Endothelial cell of umbilical vein (primary cell): ENCODE measurements around the gene COL20A1. TPM values are rescaled to one million over a fixed set of nuclear protein-coding genes. Genes with fewer than 3 reads are reported as not detected.

ENCODE experiments used
- BruUV-seq: library from RNA; stranded (reverse); fragments of 400-500 nt; replicated peaks from 2 replicates; lab custom pipeline; 2021; lab: Mats Ljungman, UMichigan
- CTCF ChIA-PET: fragments of 300-600, 350-600 bp; sonication (Branson Sonifier 250); formaldehyde crosslinking; loops from one replicate; lab custom pipeline; 2021; ENCODE audit warnings: antibody characterized with exemption, inconsistent platforms; lab: Charles Lee
- POLR2A ChIA-PET: fragments of 300-600, 350-600 bp; sonication (Branson Sonifier 250); formaldehyde crosslinking; loops from one replicate; lab custom pipeline; 2021; ENCODE audit warnings: antibody characterized with exemption, inconsistent platforms; lab: Charles Lee
- DNase-seq: peaks from one replicate; pipeline ENCODE4 v3.0.0-alpha.2; 2011; ENCODE audit warnings: low read depth, low spot score
- FAIRE-seq: peaks from 2 replicates; lab custom pipeline; 2011; peaks lifted over from hg19 to GRCh38; lab: Jason Lieb, UNC
- H2AFZ ChIP-seq: 2 replicates; pipeline ENCODE4 v1.6.0; 2012; ENCODE audit warnings: low read depth, low read length, control low read depth, inconsistent platforms
- H3K27ac ChIP-seq: 2 replicates; pipeline ENCODE4 v1.5.1; 2011; ENCODE audit warnings: low read depth, mild to moderate bottlenecking, control low read depth, low read length, moderate library complexity; ENCODE audit not compliant: insufficient read depth
- H3K27me3 ChIP-seq, 2 experiments: 2 replicates each; pipeline versions ENCODE4 v1.6.0 to v1.6.1; 2011; ENCODE audit warnings: low read length in 2 of 2, mixed read lengths in 1 of 2; ENCODE audit not compliant: control insufficient read depth in 2 of 2, insufficient read depth in 2 of 2
- H3K36me3 ChIP-seq, 2 experiments: 2 replicates in 1 of 2; 3 replicates in 1 of 2; pipeline ENCODE4 v1.5.1; 2011; ENCODE audit warnings: low read length in 2 of 2, mild to moderate bottlenecking in 1 of 2, moderate library complexity in 1 of 2; ENCODE audit not compliant: control insufficient read depth in 2 of 2, insufficient read depth in 2 of 2; ENCODE audit errors: extremely low read depth in 1 of 2
- H3K4me1 ChIP-seq: 3 replicates; pipeline ENCODE4 v1.5.1; 2011; ENCODE audit warnings: mild to moderate bottlenecking, low read length; ENCODE audit not compliant: control insufficient read depth, insufficient read depth; ENCODE audit errors: extremely low read depth
- H3K4me2 ChIP-seq: 2 replicates; pipeline ENCODE4 v1.6.1; 2011; ENCODE audit warnings: low read length, control low read depth, mixed read lengths; ENCODE audit not compliant: insufficient read depth
- H3K4me3 ChIP-seq, 3 experiments: fragments of 200-600 bp in 1 of 3; sonication (generic), shearing (Covaris generic) in 1 of 3; replicated peaks in 1 of 3; 2 replicates each; pipeline ENCODE4 v1.5.1; 2011 to 2016; ENCODE audit warnings: control low read depth in 3 of 3, low read length in 3 of 3, mild to moderate bottlenecking in 2 of 3, inconsistent platforms in 1 of 3, low read depth in 1 of 3, moderate library complexity in 1 of 3; ENCODE audit not compliant: insufficient read depth in 1 of 3
- H3K79me2 ChIP-seq: 2 replicates; pipeline ENCODE4 v1.6.0; 2012; ENCODE audit warnings: low read length, inconsistent platforms; ENCODE audit not compliant: control insufficient read depth, insufficient read depth
- H3K9ac ChIP-seq: replicated peaks from 2 replicates; pipeline ENCODE3; 2011; ENCODE audit warnings: low read length, control low read depth; ENCODE audit not compliant: insufficient read depth; ENCODE audit errors: extremely low read depth
- H3K9me1 ChIP-seq: replicated peaks from 3 replicates; pipeline ENCODE4 v1.6.0; 2011; ENCODE audit warnings: mild to moderate bottlenecking, low read length; ENCODE audit not compliant: control insufficient read depth, insufficient read depth; ENCODE audit errors: extremely low read depth
- H3K9me3 ChIP-seq: replicated peaks from 2 replicates; pipeline ENCODE4 v1.5.1; 2012; ENCODE audit warnings: low read length, inconsistent platforms; ENCODE audit not compliant: control insufficient read depth, insufficient read depth
- H4K20me1 ChIP-seq: replicated peaks from 2 replicates; pipeline ENCODE3; 2011; ENCODE audit warnings: mild to moderate bottlenecking, low read length; ENCODE audit not compliant: control insufficient read depth, insufficient read depth; ENCODE audit errors: extremely low read depth
- EZH2 ChIP-seq: IDR thresholded peaks from 2 replicates; pipeline ENCODE4 v1.6.1; 2012; ENCODE audit warnings: borderline replicate concordance, low read depth, mild to moderate bottlenecking, moderate library complexity, low read length, inconsistent platforms; ENCODE audit not compliant: severe bottlenecking
- FOS ChIP-seq: IDR thresholded peaks from 2 replicates; pipeline ENCODE4 v1.6.1; 2011; ENCODE audit warnings: mild to moderate bottlenecking, low read length, moderate library complexity, borderline replicate concordance; ENCODE audit not compliant: insufficient read depth
- JUN ChIP-seq: IDR thresholded peaks from 2 replicates; pipeline ENCODE4 v1.6.1; 2011; ENCODE audit warnings: borderline replicate concordance, low read depth; ENCODE audit not compliant: insufficient read length, insufficient read depth
- POLR2A ChIP-seq: IDR thresholded peaks from 2 replicates; pipeline ENCODE4 v1.6.1; 2012; ENCODE audit warnings: low read depth, mild to moderate bottlenecking, control low read depth, low read length
- POLR2AphosphoS5 ChIP-seq: IDR thresholded peaks from 2 replicates; pipeline ENCODE4 v1.6.1; 2012; ENCODE audit warnings: low read depth, mild to moderate bottlenecking, control low read depth, low read length, moderate library complexity; ENCODE audit not compliant: insufficient read depth
- dilution Hi-C: fragments of 300-500 bp; cut with MboI; formaldehyde crosslinking; loops from one replicate; pipeline ENCODE4 v1.15.0; 2019; ENCODE audit warnings: low sequenced_read_pairs; ENCODE audit not compliant: extremely low pct_ligation_motif_present
- intact Hi-C: fragments of 100-400 bp; cut with micrococcal nuclease; formaldehyde crosslinking; loops from one replicate; pipeline ENCODE4 v1.10.0; 2022
- polyA plus RNA-seq, 4 experiments: library from polyadenylated mRNA; depleted of rRNA in 3 of 4; stranded (reverse) in 3 of 4; unstranded in 1 of 4; fragments of >200 nt; gene quantifications; 2 replicates each; pipeline versions ENCODE4 v1.2.1 to v1.2.3, GENCODE V29; 2011 to 2012; ENCODE audit warnings: missing spikeins in 1 of 4
- total RNA-seq: library from RNA; stranded (reverse); gene quantifications from 2 replicates; pipeline ENCODE4 v1.2.3, GENCODE V29; 2021
- TF ChIP-seq, protein P1 (sequence below), 2 donors: IDR thresholded peaks; 1 replicate in 1 of 2; 2 replicates in 1 of 2; pipeline ENCODE4 v1.5.1; 2011; ENCODE audit warnings: low read length in 2 of 2, mild to moderate bottlenecking in 2 of 2, moderate library complexity in 2 of 2, control low read depth in 1 of 2, inconsistent platforms in 1 of 2, low read depth in 1 of 2; ENCODE audit not compliant: insufficient read depth in 1 of 2; ENCODE audit errors: extremely low read depth in 1 of 2

COL20A1 gene
- total and polyA plus RNA-seq, 2 donors (not counting 3 experiments of a cell fraction or from before 2014, with no cell fraction given), result not detected

DNA sequence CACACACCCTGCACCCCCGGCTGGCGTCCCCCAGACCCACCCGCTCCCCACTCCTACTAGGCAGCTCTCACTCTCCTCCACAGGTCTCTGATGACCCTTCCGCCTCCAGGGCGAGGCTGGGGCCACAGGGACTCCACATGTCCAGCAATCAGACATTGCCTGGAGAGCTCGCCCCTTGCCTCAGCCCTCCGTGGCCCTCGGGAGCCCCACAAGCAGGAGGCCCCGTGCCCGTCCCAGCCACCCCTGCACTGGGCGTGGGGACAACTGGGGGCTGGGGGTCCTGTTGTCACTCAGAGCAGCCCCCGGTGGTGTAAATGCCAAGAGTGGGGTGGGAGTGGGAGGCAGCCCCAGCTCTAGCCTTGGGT is 1.5 kb downstream of the COL20A1 start:
- intact Hi-C loops (loop anchor here (5.0 kb wide), 1 partner anchor 72 kb away; no protein-coding TSS in a partner anchor), dilution Hi-C loops (no loop called here)
- no peaks in the 10 kb centered on the region for H3K36me3 ChIP-seq
- H3K9ac ChIP-seq, result no peak overlapping the region
- no peak overlapping the region for H2AFZ ChIP-seq
- ChIA-PET POLR2A (no interaction called here), CTCF (interaction anchor here (1.5 to 7.8 kb wide), 3 partner anchors 15 to 87 kb away, joined by 4 to 45 read pairs (median 7); no protein-coding TSS in a partner anchor)
- BruUV-seq, result no TSS peak
- no peak overlapping the region for H3K4me2 ChIP-seq
- no peaks in the 10 kb centered on the region for H3K9me1 ChIP-seq
- H3K27ac ChIP-seq, result no peak overlapping the region
- peaks cover 8 to 12% of the 10 kb centered on the region in 2 experiments for H3K27me3 ChIP-seq
- no peak for TF ChIP-seq EZH2
- TF ChIP-seq JUN, result no peak
- TF ChIP-seq FOS, result no peak
- TF ChIP-seq, protein P1, sequence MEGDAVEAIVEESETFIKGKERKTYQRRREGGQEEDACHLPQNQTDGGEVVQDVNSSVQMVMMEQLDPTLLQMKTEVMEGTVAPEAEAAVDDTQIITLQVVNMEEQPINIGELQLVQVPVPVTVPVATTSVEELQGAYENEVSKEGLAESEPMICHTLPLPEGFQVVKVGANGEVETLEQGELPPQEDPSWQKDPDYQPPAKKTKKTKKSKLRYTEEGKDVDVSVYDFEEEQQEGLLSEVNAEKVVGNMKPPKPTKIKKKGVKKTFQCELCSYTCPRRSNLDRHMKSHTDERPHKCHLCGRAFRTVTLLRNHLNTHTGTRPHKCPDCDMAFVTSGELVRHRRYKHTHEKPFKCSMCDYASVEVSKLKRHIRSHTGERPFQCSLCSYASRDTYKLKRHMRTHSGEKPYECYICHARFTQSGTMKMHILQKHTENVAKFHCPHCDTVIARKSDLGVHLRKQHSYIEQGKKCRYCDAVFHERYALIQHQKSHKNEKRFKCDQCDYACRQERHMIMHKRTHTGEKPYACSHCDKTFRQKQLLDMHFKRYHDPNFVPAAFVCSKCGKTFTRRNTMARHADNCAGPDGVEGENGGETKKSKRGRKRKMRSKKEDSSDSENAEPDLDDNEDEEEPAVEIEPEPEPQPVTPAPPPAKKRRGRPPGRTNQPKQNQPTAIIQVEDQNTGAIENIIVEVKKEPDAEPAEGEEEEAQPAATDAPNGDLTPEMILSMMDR (IDR thresholded peaks at IDR 0.05; ENCODE audit: extremely low read depth in 1 of 2, insufficient read depth in 1 of 2, low read depth in 1 of 2, low read length in 2 of 2), result no peak
- TF ChIP-seq POLR2AphosphoS5, result no peak
- TF ChIP-seq POLR2A, result no peak
- no peak for DNase-seq
- no peaks in the 10 kb centered on the region for H3K4me1 ChIP-seq
- no peaks in the 10 kb centered on the region for H4K20me1 ChIP-seq
- no peak overlapping the region for H3K4me3 ChIP-seq
- H3K79me2 ChIP-seq, result no peaks in the 10 kb centered on the region
- FAIRE-seq, result no peak
- no peaks in the 10 kb centered on the region for H3K9me3 ChIP-seq
